NCI-H2171 treated with DMSO at 0.1 percent for 48 hours (cell line): Measurements from ENCODE around the gene PRLR.

Experiments used
- DNase-seq: peaks from one replicate; lab custom pipeline; 2025; lab: John Stamatoyannopoulos, UW

The PRLR gene

GRCh38 chr5:35233601-35234000, 3.3 kb upstream of the PRLR start:
- peak; percentile 10 for DNase-seq

GRCh38 chr5:35233121-35233520, 2.8 kb upstream of the PRLR start:
- no peak for DNase-seq

GRCh38 chr5:35232124-35232523, 1.8 kb upstream of the PRLR start:
- DNase-seq: no peak

- no peak for DNase-seq
Measured at GRCh38 chr5:35229076-35230037, 930 bp downstream of the PRLR start.

- no peak for DNase-seq
Measured at GRCh38 chr5:35228310-35228709, 2.0 kb downstream of the PRLR start.

GRCh38 chr5:35227720-35228119, 2.6 kb downstream of the PRLR start:
- DNase-seq: no peak

GRCh38 chr5:35223787-35224395, 6.4 kb downstream of the PRLR start:
- DNase-seq: no peak

- DNase-seq: no peak
Measured at GRCh38 chr5:35220967-35221366, 9.3 kb downstream of the PRLR start.

- no peak for DNase-seq
Measured at GRCh38 chr5:35218981-35219380, 11.3 kb downstream of the PRLR start.

GRCh38 chr5:35214051-35214450, 16.2 kb downstream of the PRLR start:
- DNase-seq: no peak

GRCh38 chr5:35213608-35214007, 16.7 kb downstream of the PRLR start:
- DNase-seq: no peak

GRCh38 chr5:35212122-35212982, 17.9 kb downstream of the PRLR start:
- no peak for DNase-seq

GRCh38 chr5:35209862-35210261, 20.4 kb downstream of the PRLR start:
- DNase-seq: no peak

GRCh38 chr5:35205606-35206005, 24.7 kb downstream of the PRLR start:
- no peak for DNase-seq

- no peak for DNase-seq
Measured at GRCh38 chr5:35205186-35205585, 25.1 kb downstream of the PRLR start.

- DNase-seq: no peak
Measured at GRCh38 chr5:35203403-35203802, 26.9 kb downstream of the PRLR start.

- peak; percentile 31 for DNase-seq
Measured at GRCh38 chr5:35202319-35203111, 27.8 kb downstream of the PRLR start.

GRCh38 chr5:35201291-35201690, 29.0 kb downstream of the PRLR start:
- no peak for DNase-seq

- no peak for DNase-seq
Measured at GRCh38 chr5:35199886-35200285, 30.4 kb downstream of the PRLR start.

- DNase-seq: no peak
Measured at GRCh38 chr5:35198686-35199085, 31.6 kb downstream of the PRLR start.

GRCh38 chr5:35198075-35198474, 32.2 kb downstream of the PRLR start:
- DNase-seq: no peak

GRCh38 chr5:35197351-35197750, 32.9 kb downstream of the PRLR start:
- no peak for DNase-seq
